ENCODE data around the gene PLET1.

- TF ChIP-seq CTCF (IDR thresholded peaks at IDR 0.05; ENCODE audit: control extremely low read depth in 1 of 3, insufficient read depth in 1 of 3, low read depth in 1 of 3, low read length in 3 of 3): no peak
- TF ChIP-seq ZNF274 (IDR thresholded peaks at IDR 0.05; ENCODE audit: borderline replicate concordance, extremely low read depth, low read length): no peak
- TF ChIP-seq CBX5 (IDR thresholded peaks at IDR 0.05; ENCODE audit: low read depth, low read length): no peak
- no peak for TF ChIP-seq EZH2 (IDR thresholded peaks at IDR 0.05; ENCODE audit: low read depth, low read length, severe bottlenecking)
- TF ChIP-seq TAF1 (IDR thresholded peaks at IDR 0.05; ENCODE audit: low read depth, low read length): no peak
- TF ChIP-seq TCF12 (IDR thresholded peaks at IDR 0.05; ENCODE audit: low read depth, low read length): no peak
- TF ChIP-seq CBX8 (IDR thresholded peaks at IDR 0.05; ENCODE audit: borderline replicate concordance, low read depth, low read length): no peak
- TF ChIP-seq EGR1 (IDR thresholded peaks at IDR 0.05; ENCODE audit: borderline replicate concordance, low read depth, low read length): no peak
- no peak for TF ChIP-seq ATF3 (IDR thresholded peaks at IDR 0.05; ENCODE audit: insufficient read depth, low read depth, low read length)
- TF ChIP-seq BACH1 (IDR thresholded peaks at IDR 0.05; ENCODE audit: low read length): no peak
These were observed 7.7 kb upstream of the PLET1 start for GRCh38 chr11:112268406-112268805.
